Mammary epithelial cell (primary cell): Measurements from ENCODE around the gene UPK3BL1.
"Not testable (repeated sequence)": the region's sequence is repeated elsewhere in the genome, so short reads cannot be mapped to it uniquely, and the experiment has no call there.

Source experiments
- EZH2 ChIP-seq: IDR thresholded peaks from 2 replicates; pipeline ENCODE4 v1.6.1; 2012; ENCODE audit warnings: low read length, inconsistent platforms, borderline replicate concordance
- TF ChIP-seq, protein P1 (sequence below), 2 donors: IDR thresholded peaks in 1 of 2; conservative IDR thresholded peaks in 1 of 2; 2 replicates each; pipeline ENCODE4 v1.5.1; 2011 to 2012; ENCODE audit warnings: inconsistent platforms in 2 of 2, low read length in 2 of 2, mild to moderate bottlenecking in 2 of 2, control low read depth in 1 of 2, low read depth in 1 of 2; ENCODE audit not compliant: insufficient read depth in 1 of 2; ENCODE audit errors: extremely low read depth in 1 of 2

- TF ChIP-seq, protein P1, sequence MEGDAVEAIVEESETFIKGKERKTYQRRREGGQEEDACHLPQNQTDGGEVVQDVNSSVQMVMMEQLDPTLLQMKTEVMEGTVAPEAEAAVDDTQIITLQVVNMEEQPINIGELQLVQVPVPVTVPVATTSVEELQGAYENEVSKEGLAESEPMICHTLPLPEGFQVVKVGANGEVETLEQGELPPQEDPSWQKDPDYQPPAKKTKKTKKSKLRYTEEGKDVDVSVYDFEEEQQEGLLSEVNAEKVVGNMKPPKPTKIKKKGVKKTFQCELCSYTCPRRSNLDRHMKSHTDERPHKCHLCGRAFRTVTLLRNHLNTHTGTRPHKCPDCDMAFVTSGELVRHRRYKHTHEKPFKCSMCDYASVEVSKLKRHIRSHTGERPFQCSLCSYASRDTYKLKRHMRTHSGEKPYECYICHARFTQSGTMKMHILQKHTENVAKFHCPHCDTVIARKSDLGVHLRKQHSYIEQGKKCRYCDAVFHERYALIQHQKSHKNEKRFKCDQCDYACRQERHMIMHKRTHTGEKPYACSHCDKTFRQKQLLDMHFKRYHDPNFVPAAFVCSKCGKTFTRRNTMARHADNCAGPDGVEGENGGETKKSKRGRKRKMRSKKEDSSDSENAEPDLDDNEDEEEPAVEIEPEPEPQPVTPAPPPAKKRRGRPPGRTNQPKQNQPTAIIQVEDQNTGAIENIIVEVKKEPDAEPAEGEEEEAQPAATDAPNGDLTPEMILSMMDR (conservative IDR thresholded peaks at IDR 0.05 in 1 of 2, IDR thresholded peaks at IDR 0.05 in 1 of 2; ENCODE audit: extremely low read depth in 1 of 2, insufficient read depth in 1 of 2, low read depth in 1 of 2, low read length in 2 of 2) = not testable (repeated sequence)
- TF ChIP-seq EZH2 = not testable (repeated sequence)
Observed at GRCh38 chr7:102610441-102610840, 32.1 kb downstream of the UPK3BL1 start.
